Testis (tissue), 2 donors: ENCODE measurements around the gene B3GNT3.

Source experiments
- CTCF ChIP-seq, 3 experiments: fragments of 450-650 bp in 2 of 3; fragments of 200-600 bp in 1 of 3; sonication (generic) in 1 of 3; IDR thresholded peaks; one replicate each; pipeline ENCODE4 v1.5.1; 2016 to 2019; ENCODE audit warnings: antibody characterized with exemption in 3 of 3, mild to moderate bottlenecking in 2 of 3, moderate library complexity in 1 of 3
- POLR2A ChIP-seq: fragments of 450-650 bp; IDR thresholded peaks from one replicate; pipeline ENCODE4 v1.6.1; 2017; ENCODE audit warnings: antibody characterized with exemption, mild to moderate bottlenecking, moderate library complexity

GRCh38 chr19:17772172-17772571 lies 22.8 kb upstream of the B3GNT3 start:
- TF ChIP-seq CTCF (IDR thresholded peaks at IDR 0.05), result no peak
- no peak for TF ChIP-seq POLR2A
